NCI-H2196 treated with DMSO at 0.1 percent for 48 hours (cell line): ENCODE results near the gene CACNG8.

Source experiments
- DNase-seq: peaks from one replicate; lab custom pipeline; 2025; ENCODE audit not compliant: unreplicated experiment; lab: John Stamatoyannopoulos, UW

CACNG8 gene

DNA sequence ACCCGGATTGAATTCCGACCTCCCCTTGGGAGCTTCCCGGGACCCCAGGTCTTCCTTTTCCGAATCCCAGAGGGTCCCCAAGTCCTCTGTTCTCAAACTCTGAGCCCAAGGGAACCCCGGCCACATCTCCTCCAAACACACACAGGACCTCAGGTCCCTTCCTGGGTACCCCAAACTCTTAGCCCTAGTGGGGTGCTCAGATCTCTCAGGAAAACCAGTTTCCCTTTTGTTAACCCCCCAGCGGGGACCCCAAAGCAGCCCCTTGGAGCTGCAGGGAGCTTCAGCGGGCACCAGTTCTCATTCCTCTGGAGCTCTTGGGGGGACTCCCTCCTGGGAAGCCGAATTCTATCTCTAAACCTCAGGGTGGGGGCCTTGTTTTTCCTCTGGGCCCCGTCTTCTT, 29.5 kb downstream of the CACNG8 start:
- no peak for DNase-seq

DNA sequence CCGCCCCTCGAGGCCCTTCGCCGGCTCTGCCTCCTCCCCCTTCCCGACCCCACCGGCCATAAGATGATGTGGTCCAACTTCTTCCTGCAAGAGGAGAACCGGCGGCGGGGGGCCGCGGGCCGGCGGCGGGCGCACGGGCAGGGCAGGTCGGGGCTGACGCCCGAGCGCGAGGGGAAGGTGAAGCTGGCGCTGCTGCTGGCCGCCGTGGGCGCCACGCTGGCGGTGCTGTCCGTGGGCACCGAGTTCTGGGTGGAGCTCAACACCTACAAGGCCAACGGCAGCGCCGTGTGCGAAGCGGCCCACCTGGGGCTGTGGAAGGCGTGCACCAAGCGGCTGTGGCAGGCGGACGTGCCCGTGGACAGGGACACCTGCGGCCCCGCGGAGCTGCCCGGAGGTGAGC, 30.1 kb downstream of the CACNG8 start:
- no peak for DNase-seq

DNA sequence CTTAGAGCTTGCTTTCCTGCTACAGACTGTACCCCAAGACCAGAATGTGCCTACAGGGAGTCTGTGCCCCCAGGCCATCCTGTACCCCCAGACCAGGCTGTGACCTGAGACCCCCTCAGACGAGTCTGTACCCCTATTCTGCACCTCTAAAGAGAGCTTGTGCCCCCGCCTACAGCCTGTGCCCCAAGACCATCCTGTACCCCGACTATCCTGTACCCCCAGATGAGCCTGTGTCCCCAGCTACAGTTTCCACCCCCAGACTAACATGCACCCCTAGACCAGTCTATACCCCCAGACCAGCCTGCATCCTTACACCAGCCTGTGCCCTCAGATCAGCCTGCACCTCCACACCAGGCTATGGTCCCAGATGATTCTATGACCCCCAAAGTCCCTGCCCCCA, 30.7 kb downstream of the CACNG8 start:
- DNase-seq: no peak

DNA sequence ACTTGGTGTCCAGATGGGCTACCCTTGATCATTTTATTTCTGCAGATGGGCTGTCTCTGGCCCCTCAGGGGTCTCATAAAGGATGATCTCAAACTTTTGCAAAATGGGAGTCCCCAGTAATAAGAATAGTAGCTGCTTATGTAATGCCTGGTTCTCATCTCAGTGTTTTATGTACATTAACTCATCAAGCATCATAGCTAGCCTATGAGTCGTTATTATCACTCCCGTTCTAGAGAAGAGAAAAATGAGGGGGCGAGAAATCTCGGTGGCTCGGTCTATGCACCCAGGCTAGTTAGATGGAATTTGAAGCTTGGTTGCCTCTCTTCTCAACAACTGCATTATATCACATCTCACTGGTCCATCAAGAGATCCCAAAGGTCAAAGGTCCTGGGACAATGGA, 32.1 kb downstream of the CACNG8 start:
- DNase-seq: no peak

DNA sequence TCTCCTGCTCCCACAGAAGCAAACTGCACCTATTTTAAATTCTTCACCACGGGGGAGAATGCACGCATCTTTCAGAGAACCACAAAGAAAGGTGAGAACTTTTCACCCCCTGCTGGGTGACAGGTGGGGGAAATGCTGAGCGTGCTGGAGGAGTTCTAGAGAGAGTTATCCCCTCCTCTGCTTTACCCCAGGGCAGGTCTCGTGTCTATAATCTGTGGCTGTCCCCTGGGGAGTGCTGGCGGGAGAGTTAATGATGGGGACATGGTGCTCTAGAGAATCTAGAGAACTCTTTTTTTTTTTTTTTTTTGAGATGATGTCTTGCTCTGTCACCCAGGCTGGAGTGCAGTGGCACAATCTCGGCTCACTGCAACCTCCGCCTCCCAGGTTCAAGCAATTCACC, 35.5 kb downstream of the CACNG8 start:
- no peak for DNase-seq

DNA sequence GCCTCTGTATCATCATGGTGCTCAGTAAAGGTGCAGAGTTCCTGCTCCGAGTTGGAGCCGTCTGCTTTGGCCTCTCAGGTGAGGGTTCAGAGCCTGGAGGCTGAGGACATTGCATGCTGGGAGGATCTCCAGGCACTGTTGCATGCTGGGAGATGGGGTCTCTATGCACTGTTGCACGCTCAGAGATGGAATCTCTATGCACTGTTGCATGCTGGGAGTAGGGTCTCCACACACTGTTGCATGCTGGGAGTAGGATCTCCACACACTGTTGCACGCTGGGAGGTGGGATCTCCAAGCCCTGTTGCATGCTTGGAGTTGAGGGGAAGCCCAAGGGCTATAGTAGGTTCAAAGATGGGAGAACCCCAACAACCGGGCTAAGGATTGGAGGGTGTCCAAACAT, 37.0 kb downstream of the CACNG8 start:
- no peak for DNase-seq

DNA sequence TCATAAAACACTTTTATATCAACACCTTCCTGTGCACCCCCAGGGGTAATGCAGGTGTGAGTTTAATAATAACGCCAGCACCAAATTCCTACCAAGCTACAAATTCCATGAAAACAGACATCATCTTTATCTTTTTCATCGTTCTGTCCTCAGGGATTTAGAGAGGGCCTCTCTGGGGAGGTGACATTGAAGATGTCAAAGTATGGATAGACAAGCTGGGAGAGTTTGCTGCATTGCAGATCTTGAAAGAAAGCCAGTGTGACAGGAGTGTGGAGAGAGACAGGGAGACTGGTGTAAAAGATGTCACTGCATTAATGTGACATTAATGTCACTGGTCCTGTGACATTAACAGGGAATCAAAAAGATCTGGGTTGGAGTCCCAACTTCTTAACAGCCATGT, 38.8 kb downstream of the CACNG8 start:
- DNase-seq: no peak

DNA sequence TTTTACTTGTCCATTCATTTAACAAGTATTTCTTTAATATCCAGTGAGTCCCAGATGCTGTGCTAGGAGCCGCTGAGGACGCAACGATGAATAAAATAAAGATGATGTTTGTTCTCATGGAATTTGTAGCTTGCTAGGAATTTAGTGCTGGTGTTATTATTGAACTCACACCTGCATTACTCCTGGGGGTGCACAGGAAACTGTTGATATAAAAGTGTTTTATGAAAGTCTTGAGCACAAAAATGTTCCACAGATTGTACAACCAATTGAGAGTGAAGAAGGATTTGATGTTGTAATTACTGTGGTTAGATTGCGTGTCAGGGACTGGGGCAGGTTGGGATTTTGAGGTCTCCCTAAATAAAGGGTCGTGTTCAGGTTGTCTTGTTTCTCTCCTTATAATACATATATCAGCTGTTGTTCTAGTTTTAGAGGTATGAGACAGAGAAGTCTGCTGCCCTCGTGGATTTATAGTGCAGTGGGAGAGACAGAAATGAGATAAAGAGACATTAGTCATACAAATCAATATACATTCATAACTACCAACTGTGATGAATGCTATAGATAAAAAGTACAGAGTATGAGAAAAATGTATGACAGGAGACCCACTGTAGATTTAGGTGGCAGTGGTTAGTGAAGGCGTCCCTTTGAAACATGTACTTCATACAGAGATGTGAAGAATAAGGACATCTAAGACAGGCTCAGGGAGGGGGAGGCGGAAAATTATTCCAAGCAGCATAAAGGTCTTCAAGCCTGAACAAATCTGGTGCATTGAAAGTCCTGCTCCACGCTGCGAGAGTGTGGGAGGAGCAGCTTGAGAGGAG, 40.0 kb downstream of the CACNG8 start:
- DNase-seq: no peak

DNA sequence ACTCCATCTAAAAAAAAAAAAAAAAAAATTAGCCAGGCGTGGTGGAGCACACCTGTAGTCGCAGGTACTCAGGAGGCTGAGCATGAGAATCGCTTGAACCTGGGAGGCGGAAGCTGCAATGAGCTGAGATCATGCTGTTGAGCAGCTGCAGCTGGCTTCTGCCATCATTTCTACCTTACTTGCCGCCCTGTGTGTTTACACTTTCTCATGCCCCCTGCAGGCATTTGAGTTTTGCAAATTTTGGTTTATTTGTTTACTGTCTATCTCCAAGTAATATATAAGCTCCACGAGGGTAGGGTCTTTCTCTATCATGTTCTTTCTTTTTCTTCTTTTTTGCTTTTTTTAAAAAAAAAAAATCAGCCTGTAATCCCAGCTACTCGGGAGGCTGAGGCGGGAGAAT, 46.7 kb downstream of the CACNG8 start:
- DNase-seq: no peak

DNA sequence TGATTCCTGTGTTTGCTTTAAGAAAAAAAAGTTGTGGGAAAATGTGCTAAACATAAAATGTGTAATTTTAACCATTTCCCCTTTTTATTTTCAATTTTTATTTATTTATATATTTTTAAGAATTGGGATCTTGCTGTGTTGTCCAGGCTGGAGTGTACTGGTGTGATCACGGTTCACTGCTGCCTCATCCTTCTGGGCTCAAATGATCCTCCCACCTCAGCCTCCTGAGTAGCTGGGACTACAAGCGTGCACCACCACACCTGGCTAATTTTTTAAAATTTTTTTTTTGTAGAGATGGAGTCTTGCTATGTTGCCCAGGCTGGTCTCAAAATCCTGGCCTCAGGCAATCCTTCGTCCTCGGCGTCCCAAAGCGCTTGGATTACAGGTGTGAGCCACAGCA, 47.7 kb downstream of the CACNG8 start:
- DNase-seq: no peak

DNA sequence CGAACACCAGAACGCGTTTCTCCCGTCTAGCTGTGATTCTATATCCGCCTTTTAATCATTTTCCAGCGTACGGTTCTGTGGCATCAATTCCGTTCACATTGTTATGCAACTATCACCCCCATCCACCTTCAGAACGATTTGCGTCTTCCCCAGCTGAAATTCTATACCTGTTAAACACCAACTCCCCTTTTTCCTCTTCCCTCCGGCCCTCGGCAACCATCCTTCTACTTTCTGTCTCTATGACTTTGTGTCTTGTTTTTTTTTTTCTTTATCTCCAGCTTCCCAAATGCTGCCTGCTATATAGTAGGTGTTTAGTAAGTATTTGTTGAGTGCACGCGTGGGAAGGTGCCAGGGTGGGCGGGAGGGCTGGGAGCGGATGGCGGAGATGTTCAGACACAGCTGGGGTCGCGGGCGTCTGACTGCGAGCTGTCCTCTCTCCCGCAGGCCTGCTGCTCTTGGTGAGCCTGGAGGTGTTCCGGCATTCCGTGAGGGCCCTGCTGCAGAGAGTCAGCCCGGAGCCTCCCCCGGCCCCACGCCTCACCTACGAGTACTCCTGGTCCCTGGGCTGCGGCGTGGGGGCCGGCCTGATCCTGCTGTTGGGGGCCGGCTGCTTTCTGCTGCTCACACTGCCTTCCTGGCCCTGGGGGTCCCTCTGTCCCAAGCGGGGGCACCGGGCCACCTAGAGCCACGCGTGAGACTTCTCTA, 48.9 kb downstream of the CACNG8 start:
- DNase-seq: no peak

DNA sequence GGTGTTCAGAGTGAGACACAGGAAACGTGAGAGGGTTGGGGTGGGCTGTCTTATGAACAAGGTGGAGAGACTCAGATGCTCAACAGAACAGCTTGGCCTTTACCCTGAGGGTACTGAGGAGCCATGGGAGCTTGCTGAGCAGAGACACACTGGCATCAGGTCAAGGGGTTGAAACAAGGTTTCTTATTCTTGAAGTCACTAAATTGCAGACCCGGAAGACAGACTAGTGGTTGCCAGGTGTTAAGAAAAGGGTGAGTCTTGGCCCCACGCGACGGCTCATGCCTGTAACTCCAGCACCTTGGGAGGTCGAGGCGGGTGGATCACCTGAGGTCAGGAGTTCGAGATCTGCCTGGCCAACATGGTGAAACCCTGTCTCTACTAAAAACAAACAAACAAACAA, 51.1 kb downstream of the CACNG8 start:
- no peak for DNase-seq

DNA sequence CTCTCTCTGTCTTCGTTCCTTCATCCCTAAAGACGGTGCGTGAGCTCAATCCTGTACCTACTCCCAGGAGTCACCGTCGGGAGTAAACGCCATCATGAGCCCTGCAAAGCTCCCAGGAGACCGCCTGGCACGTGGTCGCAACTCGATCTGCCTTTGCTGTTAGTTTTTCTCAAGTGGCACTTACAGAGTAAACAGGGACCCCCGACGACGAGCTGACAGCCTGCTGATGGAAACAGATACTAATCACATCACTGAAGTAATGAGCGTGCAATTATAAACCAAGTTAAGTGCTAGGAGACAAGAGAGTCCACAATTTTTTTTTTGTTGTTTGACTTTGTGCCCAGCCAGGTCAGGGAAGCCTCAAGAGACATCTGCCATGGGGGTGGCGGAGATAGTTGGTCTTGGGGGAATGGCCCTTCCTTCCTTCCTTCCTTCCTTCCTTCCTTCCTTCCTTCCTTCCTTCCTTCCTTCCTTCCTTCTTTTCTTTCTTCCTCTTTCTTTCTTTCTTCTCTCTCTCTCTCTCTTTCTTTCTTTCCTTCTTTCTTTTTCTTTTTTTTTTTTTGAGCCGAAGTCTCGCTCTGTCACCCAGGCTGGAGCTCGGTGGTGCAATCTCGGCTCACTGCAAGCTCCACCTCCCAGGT, 52.3 kb downstream of the CACNG8 start:
- DNase-seq: no peak

DNA sequence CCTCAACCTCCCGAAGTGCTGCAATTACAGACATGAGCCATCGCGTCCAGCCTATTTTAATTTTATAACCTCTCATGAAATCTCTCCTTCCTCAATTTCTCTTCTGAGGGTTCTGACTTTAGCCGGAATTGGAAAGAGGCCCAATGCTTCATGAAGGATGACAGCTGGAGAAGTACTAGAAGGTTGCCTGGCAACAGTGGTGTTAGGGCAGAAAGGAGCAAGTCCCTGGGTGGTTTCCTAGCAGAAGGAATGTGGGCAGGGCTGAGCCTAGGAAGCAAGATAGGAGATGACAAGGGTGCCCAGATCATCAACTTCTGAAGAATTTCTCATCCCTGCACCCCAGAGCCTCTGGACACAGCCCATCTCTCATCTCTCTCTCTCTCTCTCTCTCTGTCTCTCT, 54.5 kb downstream of the CACNG8 start:
- DNase-seq: no peak

DNA sequence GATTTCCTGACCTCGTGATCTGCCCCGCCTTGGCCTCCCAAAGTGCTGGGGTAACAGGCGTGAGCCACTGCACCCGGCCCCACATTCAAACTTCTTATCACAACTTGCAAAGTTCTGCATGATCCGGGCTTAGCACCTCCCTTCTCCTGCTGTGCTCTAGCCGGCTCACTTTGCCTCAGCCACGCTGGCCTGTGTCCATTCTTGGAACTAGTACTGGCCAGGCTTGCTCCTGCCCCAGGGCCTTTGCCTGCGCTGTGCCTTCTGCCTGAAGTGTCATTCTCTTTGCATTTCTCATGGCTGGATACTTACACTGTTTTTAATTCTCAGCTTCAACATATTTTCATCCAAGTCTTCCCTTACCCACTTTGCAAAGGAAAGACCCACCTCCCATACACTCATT, 58.6 kb downstream of the CACNG8 start:
- DNase-seq: no peak

DNA sequence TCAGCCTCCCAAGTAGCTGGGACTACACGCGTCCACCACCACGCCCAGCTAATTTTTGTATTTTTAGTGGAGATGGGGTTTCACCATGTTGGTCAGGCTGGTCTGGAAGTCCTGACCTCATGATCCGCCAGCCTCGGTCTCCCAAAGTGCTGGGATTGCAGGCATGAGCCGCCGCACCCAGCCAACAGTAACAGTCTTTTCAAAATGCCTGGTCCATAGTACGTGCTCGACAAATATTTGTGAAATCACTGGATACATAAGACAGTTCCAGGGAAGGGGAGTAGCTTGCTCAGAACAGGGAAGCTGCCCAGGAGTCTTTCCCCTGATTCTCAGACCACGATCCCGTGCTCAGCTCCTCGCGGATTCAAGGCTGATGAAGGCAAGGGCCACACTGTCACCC, 59.2 kb downstream of the CACNG8 start:
- DNase-seq: no peak

DNA sequence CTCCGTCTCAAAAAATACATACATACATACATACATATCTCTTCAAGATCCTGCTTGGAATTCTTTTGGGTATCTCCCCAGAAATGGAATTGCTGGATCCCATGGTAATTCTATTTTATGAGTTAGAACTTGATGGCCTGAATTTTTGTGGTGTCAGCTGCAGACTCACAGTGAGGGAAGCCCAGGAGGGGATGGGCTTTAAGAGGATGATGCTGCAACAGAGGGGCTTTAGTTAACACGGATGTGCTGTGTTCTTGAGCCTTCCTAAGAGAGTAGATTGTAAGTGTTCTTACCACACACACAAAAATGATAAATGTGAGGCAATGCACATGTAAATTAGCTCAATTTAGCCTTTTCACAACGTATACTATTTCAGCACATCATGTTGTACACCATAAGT, 60.5 kb downstream of the CACNG8 start:
- no peak for DNase-seq

DNA sequence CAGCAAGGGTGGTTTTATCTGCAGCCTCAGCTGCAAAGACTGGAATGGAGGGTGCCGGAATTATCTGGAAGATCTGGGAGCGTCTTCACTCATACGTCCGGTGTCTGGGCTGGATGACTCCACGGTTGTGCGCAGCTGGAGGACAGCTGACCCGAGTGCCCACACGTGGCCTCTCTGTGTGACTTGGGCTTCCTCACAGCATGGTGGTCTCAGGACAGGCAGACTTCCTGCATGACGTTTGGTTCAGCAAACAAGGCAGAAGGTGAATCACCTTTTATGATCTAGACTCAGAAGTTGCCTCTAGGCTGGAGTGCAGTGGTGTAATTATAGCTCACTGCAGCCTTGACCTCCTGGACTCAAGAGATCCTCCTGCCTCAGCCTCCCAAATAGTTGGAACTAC, 61.9 kb downstream of the CACNG8 start:
- no peak for DNase-seq

DNA sequence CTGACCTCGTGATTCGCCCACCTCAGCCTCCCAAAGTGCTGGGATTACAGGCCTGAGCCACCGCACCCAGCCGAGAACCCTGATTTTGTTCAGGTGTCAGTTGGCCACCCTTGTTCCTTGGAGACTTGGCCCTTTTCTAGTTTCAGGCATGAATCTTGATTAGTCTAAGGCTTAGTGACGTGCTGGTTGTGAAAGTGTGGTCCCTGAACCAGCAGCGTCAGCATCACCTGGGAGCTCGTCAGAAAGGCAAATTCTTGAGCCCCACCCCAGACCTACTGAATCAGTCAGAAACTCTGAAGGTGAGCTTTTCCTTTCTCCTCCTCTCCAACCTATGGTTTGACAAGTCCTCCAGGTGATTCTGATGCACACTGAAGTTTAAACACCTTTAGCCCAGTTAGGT, 63.9 kb downstream of the CACNG8 start:
- DNase-seq: no peak

DNA sequence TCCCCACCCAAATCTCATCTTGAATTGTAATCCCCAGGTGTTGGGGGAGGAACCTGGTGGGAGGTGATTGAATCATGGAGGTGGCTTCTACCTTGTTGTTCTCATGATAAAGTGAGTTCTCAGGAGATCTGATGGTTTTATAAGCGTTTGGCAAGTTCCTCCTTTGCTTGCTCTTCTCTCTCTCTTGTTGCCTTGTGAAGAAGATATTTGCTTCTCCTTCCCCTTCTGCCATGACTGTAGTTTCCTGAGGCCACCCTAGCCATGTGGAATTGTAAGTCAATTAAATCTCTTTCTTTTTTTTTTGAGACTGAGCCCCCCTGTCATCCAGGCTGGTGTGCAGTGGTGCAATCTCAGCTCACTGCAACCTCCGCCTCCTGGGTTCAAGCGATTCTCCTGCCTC, 66.6 kb downstream of the CACNG8 start:
- no peak for DNase-seq

DNA sequence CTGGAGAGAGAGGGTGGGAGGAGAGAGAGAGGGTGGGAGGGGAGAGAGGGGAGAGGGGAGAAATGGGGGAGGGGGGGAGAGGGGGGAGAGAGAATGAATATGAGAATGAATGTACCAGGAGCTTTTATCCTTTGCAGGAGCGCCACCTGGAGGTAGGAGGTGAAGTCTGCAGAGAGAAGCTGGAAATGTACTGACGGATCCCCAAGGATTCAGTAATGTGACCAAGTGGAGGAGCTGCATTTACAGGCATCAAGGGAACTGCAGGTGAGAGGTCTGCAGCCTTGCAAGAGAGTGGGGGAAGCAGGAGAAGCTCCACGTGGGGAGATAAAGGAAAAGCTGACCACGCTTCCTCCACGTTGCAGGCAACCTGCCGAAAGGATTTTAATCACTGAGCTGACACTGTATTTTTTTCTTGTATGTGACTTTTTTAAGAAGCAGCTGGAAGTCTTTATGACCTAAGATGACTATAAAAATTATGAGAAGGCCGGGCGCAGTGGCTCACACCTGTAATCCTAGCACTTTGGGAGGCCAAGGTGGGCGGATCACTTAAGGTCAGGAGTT, 67.3 kb downstream of the CACNG8 start:
- no peak for DNase-seq
